ENCODE measurements around the gene MYO3A. TPM values are rescaled to one million over a fixed set of nuclear protein-coding genes. Genes with fewer than 3 reads are reported as not detected.

The MYO3A gene
- total and polyA plus RNA-seq, 12 donors = under 0.01 to 0.17 TPM; not detected in 10

- ATAC-seq (no peak), DNase-seq (no peak)
- intact Hi-C loops (cut with DNase I) = no loop called here
- no peak for TF ChIP-seq CTCF (IDR thresholded peaks at IDR 0.05)
- Histone ChIP-seq H3K27ac (no peak overlapping the region), H3K27me3 (peaks cover 0 to 10% (median 0%) of the 10 kb centered on the region in 7 donors), H3K9me3 (no peaks in the 10 kb centered on the region), H3K4me1 (no peaks in the 10 kb centered on the region), H3K36me3 (no peaks in the 10 kb centered on the region), H3K4me3 (no peak overlapping the region)
- 88 to 91% methylated on average over 5 of the region's 5 CpGs for WGBS, 2 donors
Measured at GRCh38 chr10:26232174-26232573, 298.1 kb downstream of the MYO3A start.

GRCh38 chr10:26235761-26236160, 301.7 kb downstream of the MYO3A start:
- no peak for TF ChIP-seq CTCF (IDR thresholded peaks at IDR 0.05)
- WGBS, 2 donors = 85 to 89% methylated on average over 6 of the region's 6 CpGs
- intact Hi-C loops (cut with DNase I) = no loop called here
- Histone ChIP-seq H3K4me1 (no peaks in the 10 kb centered on the region), H3K9me3 (no peaks in the 10 kb centered on the region), H3K4me3 (no peak overlapping the region), H3K36me3 (no peaks in the 10 kb centered on the region), H3K27me3 (peaks cover 0 to 13% (median 0%) of the 10 kb centered on the region in 7 donors), H3K27ac (no peak overlapping the region)
- DNase-seq (no peak), ATAC-seq (no peak)

GRCh38 chr10:26238378-26238777, 304.3 kb downstream of the MYO3A start:
- intact Hi-C loops (cut with DNase I) = no loop called here
- ATAC-seq (no peak), DNase-seq (no peak)
- Histone ChIP-seq H3K9me3 (no peaks in the 10 kb centered on the region), H3K36me3 (no peaks in the 10 kb centered on the region), H3K4me3 (no peak overlapping the region), H3K27ac (no peak overlapping the region), H3K4me1 (no peaks in the 10 kb centered on the region), H3K27me3 (peaks cover 0 to 6% (median 0%) of the 10 kb centered on the region in 7 donors)
- no peak for TF ChIP-seq CTCF (IDR thresholded peaks at IDR 0.05)
- 38 to 67% methylated on average over 2 of the region's 2 CpGs for WGBS, 2 donors

- no peaks in the 10 kb centered on the region for H3K9me3 ChIP-seq
- no peaks in the 10 kb centered on the region for H3K36me3 ChIP-seq
- peaks cover 0 to 5% (median 0%) of the 10 kb centered on the region in 7 donors for H3K27me3 ChIP-seq
- no peak overlapping the region for H3K27ac ChIP-seq
- ATAC-seq (no peak), DNase-seq (no peak)
- 51% methylated on average over 5 of the region's 5 CpGs for WGBS, 2 donors
- no peak for TF ChIP-seq CTCF (IDR thresholded peaks at IDR 0.05)
- H3K4me3 ChIP-seq = no peak overlapping the region
- no peaks in the 10 kb centered on the region for H3K4me1 ChIP-seq
- intact Hi-C loops (cut with DNase I) = no loop called here
Measured at GRCh38 chr10:26242706-26243350, 308.8 kb downstream of the MYO3A start.

Data from heart right ventricle (tissue), 16 donors.